Common myeloid progenitor, CD34-positive (primary cell): Measurements from ENCODE around the gene CYP1B1.

Source experiments
- CTCF ChIA-PET: fragments of 350-600 bp; sonication (Branson Sonifier 250); formaldehyde crosslinking; loops from one replicate; lab custom pipeline; 2021; ENCODE audit warnings: antibody characterized with exemption; lab: Charles Lee
- POLR2A ChIA-PET: fragments of 350-600 bp; sonication (Branson Sonifier 250); formaldehyde crosslinking; loops from one replicate; lab custom pipeline; 2021; ENCODE audit warnings: antibody characterized with exemption; lab: Charles Lee
- DNase-seq, 3 donors: peaks; one replicate each; pipeline versions ENCODE4 v3.0.0 to v3.0.0-alpha.2; 2013
- H3K27ac ChIP-seq, 2 experiments: 1 replicate in 1 of 2; 2 replicates in 1 of 2; pipeline ENCODE4 v1.7.0; 2013; ENCODE audit warnings: inconsistent platforms in 2 of 2, low read length in 2 of 2, mild to moderate bottlenecking in 2 of 2, low read depth in 1 of 2, moderate library complexity in 1 of 2; ENCODE audit not compliant: severe bottlenecking in 2 of 2, insufficient read depth in 1 of 2, poor library complexity in 1 of 2
- H3K27me3 ChIP-seq, 5 experiments: replicated peaks in 2 of 5; 1 replicate in 3 of 5; 2 replicates in 2 of 5; pipeline versions ENCODE4 v1.6.1 to v1.7.0; 2013; ENCODE audit warnings: low read length in 4 of 5, mild to moderate bottlenecking in 2 of 5, moderate library complexity in 2 of 5, inconsistent platforms in 1 of 5; ENCODE audit not compliant: insufficient read depth in 5 of 5, control insufficient read depth in 4 of 5
- H3K36me3 ChIP-seq, 4 experiments: 1 replicate in 2 of 4; 2 replicates in 2 of 4; pipeline versions ENCODE4 v1.6.1 to v1.7.0; 2013; ENCODE audit warnings: low read length in 3 of 4, control low read depth in 1 of 4, mild to moderate bottlenecking in 1 of 4; ENCODE audit not compliant: control insufficient read depth in 4 of 4, insufficient read depth in 4 of 4
- H3K4me1 ChIP-seq, 4 experiments: 1 replicate in 3 of 4; 2 replicates in 1 of 4; pipeline versions ENCODE4 v1.6.1 to v1.7.1; 2013; ENCODE audit warnings: low read length in 3 of 4, mild to moderate bottlenecking in 3 of 4, control low read depth in 1 of 4, inconsistent platforms in 1 of 4, moderate library complexity in 1 of 4; ENCODE audit not compliant: control insufficient read depth in 4 of 4, insufficient read depth in 4 of 4; ENCODE audit errors: control extremely low read depth in 1 of 4
- H3K4me3 ChIP-seq, 7 experiments: 1 replicate in 4 of 7; 2 replicates in 3 of 7; pipeline versions ENCODE4 v1.5.1 to v1.7.0; 2013; ENCODE audit warnings: mild to moderate bottlenecking in 7 of 7, low read length in 6 of 7, moderate library complexity in 6 of 7, inconsistent platforms in 2 of 7, low read depth in 2 of 7, control low read depth in 1 of 7; ENCODE audit not compliant: insufficient read depth in 4 of 7, control insufficient read depth in 1 of 7; ENCODE audit errors: extremely low read depth in 1 of 7
- H3K9me3 ChIP-seq, 5 experiments: 1 replicate in 4 of 5; 2 replicates in 1 of 5; pipeline versions ENCODE4 v1.6.1 to v1.7.1; 2013; ENCODE audit warnings: low read length in 4 of 5, mild to moderate bottlenecking in 2 of 5, inconsistent platforms in 1 of 5, low read depth in 1 of 5, moderate library complexity in 1 of 5; ENCODE audit not compliant: control insufficient read depth in 4 of 5, insufficient read depth in 2 of 5; ENCODE audit errors: control extremely low read depth in 1 of 5
- WGBS: methylation state at CpG from one replicate; pipeline ENCODE4 v1.1.5; 2013; ENCODE audit not compliant: insufficient coverage; 5-methylcytosine and 5-hydroxymethylcytosine counted together

The CYP1B1 gene

GRCh38 chr2:38070438-38070837 lies 5.5 kb downstream of the CYP1B1 start:
- Histone ChIP-seq H3K27ac (no peak overlapping the region), H3K4me1 (peaks cover 0 to 22% (median 20%) of the 10 kb centered on the region in 4 experiments), H3K36me3 (peaks cover 0 to 4% (median 0%) of the 10 kb centered on the region in 4 experiments), H3K4me3 (no peak overlapping the region), H3K27me3 (peaks cover 7 to 48% (median 38%) of the 10 kb centered on the region in 5 experiments), H3K9me3 (peaks cover 0 to 7% (median 0%) of the 10 kb centered on the region in 5 experiments)
- 53% methylated on average over 3 of the region's 3 CpGs for WGBS
- no peak for DNase-seq
- CTCF ChIA-PET, result no interaction called here
- POLR2A ChIA-PET, result no interaction called here

DNA sequence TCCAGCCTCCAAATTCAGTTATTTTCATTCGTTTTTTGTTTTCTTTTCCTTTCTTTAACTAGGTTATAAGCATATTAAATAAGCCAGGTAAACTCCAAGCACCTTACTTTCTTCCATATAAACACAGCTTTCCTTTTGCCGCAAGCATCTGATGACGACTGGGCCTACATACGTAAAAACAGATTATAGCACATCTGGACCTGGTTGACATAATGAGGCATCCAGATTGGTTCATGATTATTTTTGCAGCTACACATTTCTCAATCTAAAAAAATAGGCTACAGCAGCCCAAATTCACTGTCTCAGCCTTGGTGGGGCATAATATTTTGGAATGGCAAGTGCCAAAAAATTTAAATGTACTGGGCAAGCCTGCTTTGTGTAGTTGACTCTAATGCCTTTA lies 7.7 kb downstream of the CYP1B1 start:
- no peak for DNase-seq
- ChIA-PET POLR2A (interaction anchor here (0.6 kb wide), 1 partner anchor 324 kb away, joined by 5 read pairs; no protein-coding TSS in a partner anchor), CTCF (no interaction called here)
- H3K36me3 ChIP-seq, result peaks cover 0 to 4% (median 0%) of the 10 kb centered on the region in 4 experiments
- WGBS, result 98% methylated on average over 4 of the region's 4 CpGs
- no peak overlapping the region for H3K27ac ChIP-seq
- H3K4me1 ChIP-seq, result peaks cover 0 to 4% (median 0%) of the 10 kb centered on the region in 4 experiments
- no peaks in the 10 kb centered on the region for H3K9me3 ChIP-seq
- H3K27me3 ChIP-seq, result peaks cover 0 to 26% (median 20%) of the 10 kb centered on the region in 5 experiments
- H3K4me3 ChIP-seq, result no peak overlapping the region

- POLR2A ChIA-PET, result no interaction called here
- DNase-seq, result no peak
- CTCF ChIA-PET, result no interaction called here
- 93% methylated on average over 3 of the region's 6 CpGs for WGBS
- Histone ChIP-seq H3K4me3 (no peak overlapping the region), H3K27me3 (peaks cover 0 to 10% (median 9%) of the 10 kb centered on the region in 5 experiments), H3K4me1 (peaks cover 0 to 2% (median 0%) of the 10 kb centered on the region in 4 experiments), H3K27ac (no peak overlapping the region), H3K9me3 (no peaks in the 10 kb centered on the region), H3K36me3 (peaks cover 0 to 4% (median 0%) of the 10 kb centered on the region in 4 experiments)
These were observed 9.4 kb downstream of the CYP1B1 start for GRCh38 chr2:38066421-38067115.

DNA sequence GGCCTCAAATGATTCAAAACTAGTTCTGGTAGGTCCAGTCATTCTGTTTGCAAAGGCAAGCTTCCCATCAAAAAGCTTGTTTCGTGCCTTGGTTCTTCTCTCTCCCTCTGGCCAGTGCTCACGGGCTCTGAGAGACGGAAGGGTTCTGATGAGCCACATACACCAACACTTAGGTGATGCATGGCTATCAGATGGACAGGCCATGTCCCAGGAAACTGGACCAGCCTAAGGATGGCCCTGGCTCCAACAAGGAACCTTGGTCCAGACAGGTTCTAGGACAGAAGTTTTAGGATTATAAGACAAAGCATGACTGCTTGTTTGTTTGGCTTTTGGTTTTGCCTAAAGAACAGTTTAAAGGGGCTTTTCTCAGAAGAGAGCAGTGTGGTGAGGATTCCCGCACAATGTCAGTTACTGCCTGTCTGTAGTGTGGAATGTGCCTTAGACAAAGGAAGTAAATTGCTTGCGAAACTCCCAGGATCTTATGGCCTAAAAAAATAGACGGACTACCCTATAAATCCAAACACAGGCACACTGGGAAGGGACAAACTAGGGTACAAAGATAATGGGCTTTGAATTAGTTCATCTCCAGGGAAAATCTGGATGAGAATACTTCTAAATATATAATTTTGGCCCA lies 10.3 kb downstream of the CYP1B1 start:
- ChIA-PET POLR2A (no interaction called here), CTCF (no interaction called here)
- WGBS, result 96% methylated on average over 4 of the region's 6 CpGs
- no peak for DNase-seq
- H3K36me3 ChIP-seq, result no peaks in the 10 kb centered on the region
- no peaks in the 10 kb centered on the region for H3K9me3 ChIP-seq
- H3K4me1 ChIP-seq, result peaks cover 0 to 2% (median 0%) of the 10 kb centered on the region in 4 experiments
- peaks cover 0 to 4% (median 2%) of the 10 kb centered on the region in 5 experiments for H3K27me3 ChIP-seq
- H3K4me3 ChIP-seq, result no peak overlapping the region
- H3K27ac ChIP-seq, result no peak overlapping the region

- Histone ChIP-seq H3K36me3 (no peaks in the 10 kb centered on the region), H3K9me3 (no peaks in the 10 kb centered on the region), H3K4me3 (no peak overlapping the region), H3K4me1 (peaks cover 0 to 2% (median 0%) of the 10 kb centered on the region in 4 experiments), H3K27ac (no peak overlapping the region), H3K27me3 (peaks cover 0 to 3% (median 1%) of the 10 kb centered on the region in 5 experiments)
- 100% methylated on average over 3 of the region's 5 CpGs for WGBS
- DNase-seq, result no peak
- ChIA-PET CTCF (no interaction called here), POLR2A (no interaction called here)
These were observed 11.0 kb downstream of the CYP1B1 start for GRCh38 chr2:38064801-38065501.

DNA sequence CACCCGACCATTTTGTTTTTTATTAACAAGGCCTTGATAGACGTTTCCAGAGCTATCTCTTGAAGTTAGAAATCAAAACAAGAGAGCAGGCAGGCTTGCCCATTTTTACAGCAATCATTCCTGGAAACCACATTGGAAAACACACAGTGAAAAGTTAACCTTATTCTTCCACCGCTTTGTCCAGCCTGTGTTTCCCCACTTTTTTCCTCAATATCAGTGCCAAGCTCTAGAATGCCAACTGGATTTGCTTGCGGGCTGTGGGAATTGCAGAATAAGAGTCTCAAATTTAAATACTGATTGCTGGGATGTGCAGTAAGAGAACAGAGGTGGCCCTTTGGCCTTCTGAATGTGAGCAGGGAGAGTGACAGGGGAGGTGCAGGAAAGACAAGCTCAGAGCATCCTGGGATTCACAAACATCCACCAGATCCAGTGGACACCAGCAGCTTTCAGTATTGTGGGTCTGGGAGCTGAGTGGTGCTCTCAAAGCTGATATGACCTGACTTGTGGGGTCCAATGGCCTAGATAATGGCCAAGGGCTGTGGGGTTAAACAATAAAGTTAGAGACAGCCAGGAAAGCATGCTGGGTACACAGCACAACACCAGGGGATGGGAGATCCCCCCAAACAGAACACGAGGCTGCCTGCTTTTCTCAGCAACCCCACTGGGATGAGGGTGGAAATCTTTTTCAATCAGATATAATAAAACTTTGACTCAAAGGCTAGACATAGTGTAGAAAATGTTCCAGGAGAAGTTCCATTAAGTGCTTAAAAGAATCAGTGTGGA lies 15.5 kb downstream of the CYP1B1 start:
- H3K4me1 ChIP-seq, result peaks cover 0 to 10% (median 0%) of the 10 kb centered on the region in 4 experiments
- no peak for DNase-seq
- H3K4me3 ChIP-seq, result no peak overlapping the region
- WGBS, result 100% methylated on average over 1 of the region's 5 CpGs
- ChIA-PET CTCF (interaction anchor here (1.4 to 2.1 kb wide), 2 partner anchors 23 to 78 kb away, joined by 4 to 6 read pairs; no protein-coding TSS in a partner anchor), POLR2A (no interaction called here)
- no peak overlapping the region for H3K27ac ChIP-seq
- H3K9me3 ChIP-seq, result no peaks in the 10 kb centered on the region
- H3K27me3 ChIP-seq, result no peaks in the 10 kb centered on the region
- no peaks in the 10 kb centered on the region for H3K36me3 ChIP-seq
